CD1c-positive myeloid dendritic cell (primary cell): ENCODE results near the gene ERFE.

Experiments used
- DNase-seq: peaks from one replicate; pipeline ENCODE4 v3.0.0-alpha.2; 2016; ENCODE audit errors: extremely low spot score

ERFE gene

GRCh38 chr2:238155051-238155760 is 3.6 kb upstream of the ERFE start:
- no peak for DNase-seq

GRCh38 chr2:238155761-238156694 is 2.7 kb upstream of the ERFE start:
- no peak for DNase-seq

- no peak for DNase-seq
These were observed 1.2 kb upstream of the ERFE start for GRCh38 chr2:238157506-238158017.

GRCh38 chr2:238158018-238158508 is 707 bp upstream of the ERFE start:
- DNase-seq = no peak

- peak; percentile 9 for DNase-seq
These were observed 335 bp downstream of the ERFE start for GRCh38 chr2:238159071-238159539.

- no peak for DNase-seq
These were observed 963 bp downstream of the ERFE start for GRCh38 chr2:238159661-238160205.

- DNase-seq = peak; percentile 54
These were observed 1.7 kb downstream of the ERFE start for GRCh38 chr2:238160206-238161129.

- DNase-seq = no peak
These were observed 2.7 kb downstream of the ERFE start for GRCh38 chr2:238161291-238162051.

- DNase-seq = no peak
These were observed 3.6 kb downstream of the ERFE start for GRCh38 chr2:238162251-238162845.

GRCh38 chr2:238162846-238163441 is 4.2 kb downstream of the ERFE start:
- no peak for DNase-seq

GRCh38 chr2:238163481-238164198 is 4.9 kb downstream of the ERFE start:
- no peak for DNase-seq

GRCh38 chr2:238164906-238165287 is 6.1 kb downstream of the ERFE start:
- DNase-seq = no peak

GRCh38 chr2:238165288-238165921 is 6.6 kb downstream of the ERFE start:
- DNase-seq = no peak

GRCh38 chr2:238166391-238167343 is 7.9 kb downstream of the ERFE start:
- DNase-seq = peak; percentile 11

GRCh38 chr2:238167344-238167715 is 8.6 kb downstream of the ERFE start:
- DNase-seq = no peak

GRCh38 chr2:238167761-238168160 is 9.0 kb downstream of the ERFE start:
- no peak for DNase-seq
